Measurements from ENCODE around the gene INHBC.
"Not testable (repeated sequence)": the region's sequence is repeated elsewhere in the genome, so short reads cannot be mapped to it uniquely, and the experiment has no call there.

Gene INHBC

DNA sequence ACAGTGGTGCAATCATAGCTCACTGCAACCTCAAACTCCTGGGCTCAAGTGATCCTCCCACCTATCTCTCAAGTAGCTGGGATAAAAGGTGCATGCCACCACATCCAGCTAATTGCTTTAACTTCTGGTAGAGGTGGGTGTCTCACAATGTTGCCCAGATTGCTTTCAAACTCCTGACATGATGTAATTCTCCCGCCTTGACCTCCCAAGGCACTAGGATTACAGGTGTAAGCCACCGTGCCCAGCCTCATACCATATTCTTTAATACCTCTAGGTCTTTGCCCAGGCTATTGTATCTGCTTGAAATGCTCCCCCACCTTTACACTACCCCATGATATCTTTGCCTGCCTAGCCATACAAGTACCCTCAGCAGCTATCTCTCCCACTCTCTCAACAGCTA, 15.1 kb upstream of the INHBC start:
- TF ChIP-seq, protein P1, sequence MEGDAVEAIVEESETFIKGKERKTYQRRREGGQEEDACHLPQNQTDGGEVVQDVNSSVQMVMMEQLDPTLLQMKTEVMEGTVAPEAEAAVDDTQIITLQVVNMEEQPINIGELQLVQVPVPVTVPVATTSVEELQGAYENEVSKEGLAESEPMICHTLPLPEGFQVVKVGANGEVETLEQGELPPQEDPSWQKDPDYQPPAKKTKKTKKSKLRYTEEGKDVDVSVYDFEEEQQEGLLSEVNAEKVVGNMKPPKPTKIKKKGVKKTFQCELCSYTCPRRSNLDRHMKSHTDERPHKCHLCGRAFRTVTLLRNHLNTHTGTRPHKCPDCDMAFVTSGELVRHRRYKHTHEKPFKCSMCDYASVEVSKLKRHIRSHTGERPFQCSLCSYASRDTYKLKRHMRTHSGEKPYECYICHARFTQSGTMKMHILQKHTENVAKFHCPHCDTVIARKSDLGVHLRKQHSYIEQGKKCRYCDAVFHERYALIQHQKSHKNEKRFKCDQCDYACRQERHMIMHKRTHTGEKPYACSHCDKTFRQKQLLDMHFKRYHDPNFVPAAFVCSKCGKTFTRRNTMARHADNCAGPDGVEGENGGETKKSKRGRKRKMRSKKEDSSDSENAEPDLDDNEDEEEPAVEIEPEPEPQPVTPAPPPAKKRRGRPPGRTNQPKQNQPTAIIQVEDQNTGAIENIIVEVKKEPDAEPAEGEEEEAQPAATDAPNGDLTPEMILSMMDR (IDR thresholded peaks at IDR 0.05; ENCODE audit: insufficient read depth, low read length, poor library complexity, severe bottlenecking), result no peak
- DNase-seq (ENCODE audit: extremely low read depth, insufficient read length), result no peak
- H3K36me3 ChIP-seq (ENCODE audit: control insufficient read depth, insufficient read depth, low read length), result no peaks in the 10 kb centered on the region; the same call in 1 of the 2 replicates
- no peak overlapping the region for H3K4me3 ChIP-seq (replicated peaks; ENCODE audit: low read depth, low read length)
- H3K27me3 ChIP-seq (replicated peaks; ENCODE audit: control insufficient read depth, insufficient read depth, low read length), result no peaks in the 10 kb centered on the region

DNA sequence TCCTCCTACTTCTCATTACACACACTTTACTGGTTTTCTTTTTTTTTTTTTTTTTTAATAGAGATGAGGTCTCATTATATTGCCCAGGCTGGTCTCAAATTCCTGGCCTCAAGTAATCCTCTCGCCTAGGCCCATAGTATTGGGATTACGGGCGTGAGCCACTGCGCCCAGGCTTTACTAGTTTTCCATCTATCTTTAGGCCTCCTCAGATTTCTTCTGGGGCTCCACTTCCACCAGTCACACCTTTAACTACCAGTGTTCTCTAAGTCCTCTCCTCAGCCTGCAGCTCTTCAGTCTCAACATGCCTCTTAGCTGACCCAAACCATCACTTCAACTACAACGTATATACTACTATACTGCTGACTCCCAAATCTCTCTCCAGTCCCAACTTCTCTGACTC, 14.1 kb upstream of the INHBC start:
- no peak for DNase-seq (ENCODE audit: extremely low read depth, insufficient read length)
- H3K4me3 ChIP-seq (replicated peaks; ENCODE audit: low read depth, low read length), result no peak overlapping the region
- no peaks in the 10 kb centered on the region; the same call in 1 of the 2 replicates for H3K36me3 ChIP-seq (ENCODE audit: control insufficient read depth, insufficient read depth, low read length)
- TF ChIP-seq, protein P1 (IDR thresholded peaks at IDR 0.05; ENCODE audit: insufficient read depth, low read length, poor library complexity, severe bottlenecking), result no peak
- H3K27me3 ChIP-seq (replicated peaks; ENCODE audit: control insufficient read depth, insufficient read depth, low read length), result no peaks in the 10 kb centered on the region

DNA sequence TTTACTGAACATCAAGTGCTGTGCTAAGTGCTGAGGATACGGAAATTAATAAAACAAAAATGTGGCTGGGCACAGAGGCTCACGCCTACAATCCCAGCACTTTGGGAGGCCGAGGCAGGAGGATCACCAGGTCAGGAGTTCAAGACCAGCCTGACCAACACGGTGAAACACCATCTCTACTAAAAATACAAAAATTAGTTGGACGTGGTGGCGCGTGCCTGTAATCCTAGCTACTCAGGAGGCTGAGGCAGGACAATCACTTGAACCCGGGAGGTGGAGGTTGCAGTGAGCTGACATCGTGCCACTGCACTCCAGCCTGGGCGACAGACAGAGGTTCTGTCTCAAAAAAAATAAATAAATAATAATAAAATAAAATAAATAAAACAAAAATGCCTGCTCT, 7.6 kb upstream of the INHBC start:
- not testable (repeated sequence) for DNase-seq (ENCODE audit: extremely low read depth, insufficient read length); H3K27me3 ChIP-seq (replicated peaks; ENCODE audit: control insufficient read depth, insufficient read depth, low read length); H3K4me3 ChIP-seq (replicated peaks; ENCODE audit: low read depth, low read length); H3K36me3 ChIP-seq (ENCODE audit: control insufficient read depth, insufficient read depth, low read length)

DNA sequence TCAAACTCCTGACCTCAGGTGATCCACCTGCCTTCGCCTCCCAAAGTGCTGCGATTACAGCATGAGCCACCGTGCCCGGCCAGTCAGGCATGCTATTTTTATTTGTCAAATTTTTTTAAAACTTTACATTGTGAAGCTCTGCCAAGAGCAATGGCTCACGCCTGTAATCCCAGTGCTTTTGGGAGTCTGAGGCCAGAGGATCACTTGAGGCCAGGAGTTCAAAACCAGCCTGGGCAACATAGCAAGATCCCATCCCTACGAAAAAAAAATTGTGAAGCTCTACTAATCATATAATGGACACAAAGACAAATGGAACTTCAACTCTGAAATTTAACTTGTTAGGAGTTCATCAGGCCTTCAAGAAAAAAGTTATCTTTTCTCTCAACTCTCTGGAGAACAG, 5.6 kb upstream of the INHBC start:
- Histone ChIP-seq H3K4me3 (replicated peaks; ENCODE audit: low read depth, low read length) (peak overlapping the region; percentile 81), H3K27me3 (replicated peaks; ENCODE audit: control insufficient read depth, insufficient read depth, low read length) (no peaks in the 10 kb centered on the region), H3K36me3 (ENCODE audit: control insufficient read depth, insufficient read depth, low read length) (0 out of 2 replicates have a peak, but pooled peaks cover 1% of the 10 kb centered on the region)
- TF ChIP-seq, protein P1 (IDR thresholded peaks at IDR 0.05; ENCODE audit: insufficient read depth, low read length, poor library complexity, severe bottlenecking), result no peak
- no peak for DNase-seq (ENCODE audit: extremely low read depth, insufficient read length)

DNA sequence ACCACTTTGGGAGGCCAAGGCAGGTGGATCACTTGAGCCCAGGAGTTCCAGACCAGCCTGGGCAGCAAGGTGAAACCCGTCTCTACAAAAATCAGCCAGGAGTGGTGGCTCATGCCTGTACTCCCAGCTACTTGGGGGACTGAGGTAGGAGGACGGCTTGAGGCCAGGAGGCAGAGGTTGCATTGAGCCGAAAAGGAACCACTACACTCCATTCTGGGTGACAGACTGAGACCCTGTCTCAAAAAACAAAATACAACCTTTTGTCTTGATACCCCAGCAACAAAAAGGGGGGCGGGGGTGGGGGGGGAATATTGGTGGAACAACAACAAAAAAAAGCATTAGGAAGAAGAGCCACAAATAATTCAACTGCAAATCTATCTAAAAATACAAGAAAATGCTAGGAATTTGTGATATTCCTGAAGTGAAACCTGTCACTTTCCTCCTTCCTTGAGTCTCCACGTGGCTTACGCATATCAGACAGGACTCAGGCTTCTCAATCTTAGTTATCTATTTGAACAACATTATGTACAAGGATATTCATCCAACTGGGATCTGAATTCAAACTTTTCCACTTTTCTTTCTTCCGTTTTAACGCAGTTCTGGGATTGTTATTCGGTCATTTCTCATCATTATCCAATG, 5.0 kb upstream of the INHBC start:
- TF ChIP-seq, protein P1 (IDR thresholded peaks at IDR 0.05; ENCODE audit: insufficient read depth, low read length, poor library complexity, severe bottlenecking), result no peak
- 0 out of 2 replicates have a peak, but pooled peaks cover 1% of the 10 kb centered on the region for H3K36me3 ChIP-seq (ENCODE audit: control insufficient read depth, insufficient read depth, low read length)

DNA sequence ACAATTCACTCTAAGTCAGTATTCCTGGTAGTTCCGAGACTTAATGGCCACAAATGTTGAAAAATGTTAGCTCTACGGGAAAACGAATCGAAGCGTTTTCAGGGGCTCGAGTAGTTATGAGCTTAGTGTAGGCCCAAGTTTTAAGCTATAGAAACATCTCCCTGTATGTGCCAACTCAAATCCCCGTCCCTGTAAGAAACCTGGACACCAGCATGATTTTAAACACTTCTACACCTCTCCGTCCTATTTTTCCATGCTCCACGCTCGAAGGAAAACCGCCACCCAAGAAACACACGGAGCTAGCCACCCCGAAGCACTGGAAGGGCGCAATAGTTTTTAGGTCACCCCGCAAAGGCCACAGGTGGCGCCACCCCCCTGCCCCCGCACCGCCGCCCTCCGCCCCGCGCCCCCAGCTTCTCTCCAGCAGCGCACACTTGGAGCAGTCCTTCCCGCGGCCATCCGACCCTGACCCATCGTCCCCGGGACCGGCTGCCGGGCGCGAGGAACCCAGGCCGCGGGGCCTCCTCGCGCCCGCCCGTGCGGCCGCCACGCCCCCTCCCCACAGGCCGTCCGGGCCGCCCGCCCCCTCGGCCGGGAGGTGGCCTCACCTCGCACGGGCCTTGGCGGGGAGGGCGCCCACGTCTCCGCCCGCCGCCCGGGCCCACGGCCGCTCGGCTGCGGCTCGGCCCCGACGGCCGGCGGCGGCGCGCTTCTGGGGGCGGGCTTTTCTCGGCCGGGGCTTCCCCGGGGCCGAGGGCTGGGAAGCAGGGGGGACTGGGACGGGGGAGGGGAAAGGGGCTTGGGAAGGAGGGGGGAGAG, 4.3 kb upstream of the INHBC start:
- DNase-seq (ENCODE audit: extremely low read depth, insufficient read length), result no peak
- H3K36me3 ChIP-seq (ENCODE audit: control insufficient read depth, insufficient read depth, low read length), result 0 out of 2 replicates have a peak, but pooled peaks cover 1% of the 10 kb centered on the region
- H3K27me3 ChIP-seq (replicated peaks; ENCODE audit: control insufficient read depth, insufficient read depth, low read length), result no peaks in the 10 kb centered on the region
- peak overlapping the region; percentile 81 for H3K4me3 ChIP-seq (replicated peaks; ENCODE audit: low read depth, low read length)
- TF ChIP-seq, protein P1 (IDR thresholded peaks at IDR 0.05; ENCODE audit: insufficient read depth, low read length, poor library complexity, severe bottlenecking), result peak; percentile 27

More for the DNA sequence above, 5.0 kb upstream of the INHBC start:
- H3K27me3 ChIP-seq (replicated peaks; ENCODE audit: control insufficient read depth, insufficient read depth, low read length), result no peaks in the 10 kb centered on the region
- peak overlapping the region; percentile 81 for H3K4me3 ChIP-seq (replicated peaks; ENCODE audit: low read depth, low read length)
- DNase-seq (ENCODE audit: extremely low read depth, insufficient read length), result no peak
